Pancreas (tissue), 10 donors: ENCODE data around the gene C12orf50. TPM values are rescaled to one million over a fixed set of nuclear protein-coding genes. Genes with fewer than 3 reads are reported as not detected.
"Not testable (repeated sequence)": the region's sequence is repeated elsewhere in the genome, so short reads cannot be mapped to it uniquely, and the experiment has no call there.

Experiments
- ATAC-seq, 4 donors: fragments of 200-7000 bp; cut with Tn5 transposase; one replicate each; pipeline versions ENCODE4 v1.8.0 to v1.9.1; 2020; ENCODE audit warnings: mild to moderate bottlenecking in 4 of 4, moderate library complexity in 4 of 4
- DNase-seq, 6 donors: peaks; one replicate each; pipeline ENCODE4 v3.0.0-alpha.2; 2020
- FAIRE-seq: peaks from 2 replicates; lab custom pipeline; 2012; peaks lifted over from hg19 to GRCh38; lab: Jason Lieb, UNC
- H3K27ac ChIP-seq, 4 donors: fragments of 200-600 bp; sonication (generic); 1 replicate in 3 of 4; 2 replicates in 1 of 4; pipeline versions ENCODE4 v1.5.0 to v1.8.0; 2020
- H3K27me3 ChIP-seq, 4 donors: fragments of 200-600 bp; one replicate each; pipeline ENCODE4 v1.8.0; 2021
- H3K36me3 ChIP-seq, 3 donors: fragments of 200-600 bp; sonication (generic) in 1 of 3; one replicate each; pipeline versions ENCODE4 v1.5.0 to v1.8.0; 2020 to 2021
- H3K4me1 ChIP-seq, 3 donors: fragments of 200-600 bp; one replicate each; pipeline ENCODE4 v1.8.0; 2021
- H3K4me3 ChIP-seq, 4 donors: fragments of 200-600 bp; sonication (generic) in 2 of 4; one replicate each; pipeline versions ENCODE4 v1.5.0 to v1.8.0; 2020 to 2021
- H3K9me3 ChIP-seq, 4 donors: fragments of 200-600 bp; one replicate each; pipeline ENCODE4 v1.8.0; 2021
- WGBS, 2 donors: extraction: QIAGEN DNeasy Blood & Tissue Kit; methylation state at CpG; one replicate each; pipeline ENCODE4 v1.1.7; 2013; 5-methylcytosine and 5-hydroxymethylcytosine counted together
- intact Hi-C, 3 donors: fragments of 100-400 bp; cut with DNase I; formaldehyde crosslinking; loops; one replicate each; pipeline versions ENCODE4 v1.11.1 to v1.14.2; 2022
- polyA plus RNA-seq, 2 donors: library from polyadenylated mRNA; stranded (reverse); fragments of 200-250 nt; gene quantifications; one replicate each; pipeline ENCODE4 v1.2.3, GENCODE V29; 2013
- total RNA-seq, 6 donors: library from RNA; stranded (reverse); fragmentation: NEBNext Ultra II Directional in 4 of 6; extraction: Animal tissue kit (Norgen Biotek cat#: 25700) in 4 of 6; gene quantifications; one replicate each; pipeline versions ENCODE4 v1.2.1 to v1.2.4, GENCODE V29; 2021 to 2023
- TF ChIP-seq, protein P1 (sequence below), 4 donors: fragments of 200-600 bp; sonication (generic) in 3 of 4; IDR thresholded peaks; one replicate each; pipeline versions ENCODE4 v1.5.0 to v1.8.0; 2021; ENCODE audit warnings: antibody characterized with exemption in 4 of 4
- donor health status: healthy with polysubstance abuse.
- donor health status: DM: no; HTN: no; CAD: no; lungs with moderate emphysema.
- donor health status: DM: no; HTN: no; CAD: no.
- donor health status: control.
- donor health status: control.
- donor health status: Bipolar disorder and iron deficiency.
- donor health status: DM: yes; HTN: yes; CAD: no.
- donor health status: DM: no; HTN: no; CAD: no.
- donor health status: DM: no; HTN: no; CAD: no.
- donor health status: DM: yes; HTN: yes; CAD: no.

The C12orf50 gene
- total and polyA plus RNA-seq, 8 donors: 0.05 to 0.12 (median 0.09) TPM; not detected in 5

DNA sequence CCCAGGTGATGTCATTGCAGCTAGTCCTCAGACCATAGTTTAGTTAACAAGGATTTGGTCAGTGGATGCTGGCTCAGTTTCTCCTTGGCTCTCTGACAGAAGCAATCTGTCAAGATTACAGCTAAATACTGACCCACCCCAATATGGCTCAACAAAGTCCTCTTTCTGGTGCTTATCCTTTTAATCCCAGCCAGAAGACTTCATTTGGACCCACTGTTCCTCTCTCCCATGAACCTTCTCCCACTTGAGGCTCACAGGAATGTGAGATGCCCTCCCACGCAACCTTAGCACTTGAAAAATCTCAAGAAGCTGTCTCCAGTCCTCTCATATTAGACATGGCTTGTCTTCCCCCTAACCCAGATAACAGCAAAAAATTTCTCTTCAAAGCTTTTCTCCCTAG, 47.7 kb downstream of the C12orf50 start:
- WGBS, 2 donors: 77 to 94% methylated on average over 1 of the region's 1 CpG
- FAIRE-seq: no peak
- no peaks in the 10 kb centered on the region for H3K4me1 ChIP-seq

DNA sequence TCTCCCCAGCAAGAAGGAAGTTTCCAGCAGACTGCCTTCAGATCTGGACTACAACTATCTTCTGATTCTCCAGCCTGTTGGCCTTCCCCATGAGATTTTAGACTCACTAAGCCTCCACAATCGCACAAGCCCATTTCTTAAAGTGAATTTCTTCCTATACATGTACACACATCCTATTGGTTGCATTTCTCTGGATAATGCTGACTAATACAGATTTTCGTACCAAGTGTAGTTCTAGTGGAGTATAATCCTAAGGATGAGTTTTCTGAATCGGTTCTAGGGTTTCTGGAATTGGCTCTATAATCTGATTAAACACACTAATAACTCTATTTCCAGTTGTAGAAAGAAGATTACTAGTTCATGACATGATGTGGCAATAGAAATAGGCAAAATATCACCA, 53.3 kb downstream of the C12orf50 start:
- TF ChIP-seq, protein P1, sequence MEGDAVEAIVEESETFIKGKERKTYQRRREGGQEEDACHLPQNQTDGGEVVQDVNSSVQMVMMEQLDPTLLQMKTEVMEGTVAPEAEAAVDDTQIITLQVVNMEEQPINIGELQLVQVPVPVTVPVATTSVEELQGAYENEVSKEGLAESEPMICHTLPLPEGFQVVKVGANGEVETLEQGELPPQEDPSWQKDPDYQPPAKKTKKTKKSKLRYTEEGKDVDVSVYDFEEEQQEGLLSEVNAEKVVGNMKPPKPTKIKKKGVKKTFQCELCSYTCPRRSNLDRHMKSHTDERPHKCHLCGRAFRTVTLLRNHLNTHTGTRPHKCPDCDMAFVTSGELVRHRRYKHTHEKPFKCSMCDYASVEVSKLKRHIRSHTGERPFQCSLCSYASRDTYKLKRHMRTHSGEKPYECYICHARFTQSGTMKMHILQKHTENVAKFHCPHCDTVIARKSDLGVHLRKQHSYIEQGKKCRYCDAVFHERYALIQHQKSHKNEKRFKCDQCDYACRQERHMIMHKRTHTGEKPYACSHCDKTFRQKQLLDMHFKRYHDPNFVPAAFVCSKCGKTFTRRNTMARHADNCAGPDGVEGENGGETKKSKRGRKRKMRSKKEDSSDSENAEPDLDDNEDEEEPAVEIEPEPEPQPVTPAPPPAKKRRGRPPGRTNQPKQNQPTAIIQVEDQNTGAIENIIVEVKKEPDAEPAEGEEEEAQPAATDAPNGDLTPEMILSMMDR (IDR thresholded peaks at IDR 0.05): no peak

More for the DNA sequence above, 47.7 kb downstream of the C12orf50 start:
- DNase-seq (no peak), ATAC-seq (no peak)
- no peaks in the 10 kb centered on the region for H3K27me3 ChIP-seq
- TF ChIP-seq, protein P1 (IDR thresholded peaks at IDR 0.05): no peak
- intact Hi-C loops: no loop called here
- no peaks in the 10 kb centered on the region for H3K9me3 ChIP-seq
- H3K36me3 ChIP-seq: no peaks in the 10 kb centered on the region
- H3K27ac ChIP-seq: no peak overlapping the region
- H3K4me3 ChIP-seq: no peak overlapping the region

DNA sequence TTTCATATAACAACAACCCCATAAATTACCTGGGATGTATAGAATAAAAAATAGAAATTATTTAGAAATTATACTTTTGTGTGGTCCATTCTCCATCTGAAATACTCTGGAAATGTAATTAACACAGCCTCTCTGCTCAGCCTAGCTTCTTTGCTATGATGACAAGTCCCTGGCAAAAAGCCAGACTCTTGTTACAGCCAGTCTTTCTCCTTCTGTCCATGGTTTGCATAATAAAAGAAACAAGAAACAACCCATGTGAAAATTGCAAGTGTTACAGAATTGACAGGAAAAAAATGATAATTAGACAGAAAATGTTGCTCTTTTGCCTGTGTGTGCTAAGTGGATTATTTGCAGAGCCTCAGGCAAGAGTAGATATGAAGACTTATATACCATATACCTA, 61.3 kb downstream of the C12orf50 start:
- TF ChIP-seq, protein P1 (IDR thresholded peaks at IDR 0.05): no peak
- no peaks in the 10 kb centered on the region for H3K9me3 ChIP-seq
- intact Hi-C loops: no loop called here
- no peak overlapping the region for H3K4me3 ChIP-seq
- DNase-seq (no peak), FAIRE-seq (no peak), ATAC-seq (no peak)
- H3K27me3 ChIP-seq: peaks cover 0 to 3% (median 0%) of the 10 kb centered on the region in 4 donors
- H3K27ac ChIP-seq: no peak overlapping the region
- H3K36me3 ChIP-seq: no peaks in the 10 kb centered on the region
- no peaks in the 10 kb centered on the region for H3K4me1 ChIP-seq

More for the DNA sequence above, 53.3 kb downstream of the C12orf50 start:
- intact Hi-C loops: no loop called here
- H3K27me3 ChIP-seq: no peaks in the 10 kb centered on the region
- no peaks in the 10 kb centered on the region for H3K36me3 ChIP-seq
- H3K27ac ChIP-seq: no peak overlapping the region
- ATAC-seq (no peak), DNase-seq (no peak), FAIRE-seq (no peak)
- no peaks in the 10 kb centered on the region for H3K4me1 ChIP-seq
- no peaks in the 10 kb centered on the region for H3K9me3 ChIP-seq
- 60 to 68% methylated on average over 3 of the region's 3 CpGs for WGBS, 2 donors
- H3K4me3 ChIP-seq: no peak overlapping the region

GRCh38 chr12:87960566-87960965, 68.6 kb downstream of the C12orf50 start:
- Histone ChIP-seq H3K4me1 (no peaks in the 10 kb centered on the region), H3K36me3 (no peaks in the 10 kb centered on the region), H3K9me3 (no peaks in the 10 kb centered on the region), H3K4me3 (no peak overlapping the region), H3K27ac (no peak overlapping the region), H3K27me3 (peaks cover 0 to 3% (median 0%) of the 10 kb centered on the region in 4 donors)
- DNase-seq: no peak
- WGBS, 2 donors: 49 to 57% methylated on average over 2 of the region's 2 CpGs
- TF ChIP-seq, protein P1 (IDR thresholded peaks at IDR 0.05): no peak
- FAIRE-seq: no peak
- intact Hi-C loops: no loop called here
- no peak for ATAC-seq

- H3K27me3 ChIP-seq, intact Hi-C loops, H3K4me3 ChIP-seq, H3K27ac ChIP-seq, H3K36me3 ChIP-seq, H3K4me1 ChIP-seq, H3K9me3 ChIP-seq, DNase-seq, FAIRE-seq, ATAC-seq: not testable (repeated sequence)
- 87 to 96% methylated on average over 7 of the region's 7 CpGs for WGBS, 2 donors
Measured at GRCh38 chr12:87954028-87954427, 75.2 kb downstream of the C12orf50 start.
